Spleen (tissue), 7 donors: ENCODE measurements around the gene CABP4.

Experiments
- POLR2AphosphoS5 ChIP-seq, 3 donors: sonication (generic); formaldehyde crosslinking; IDR thresholded peaks; one replicate each; pipeline ENCODE4 v1.5.1; 2017; ENCODE audit warnings: antibody characterized with exemption in 3 of 3
- TF ChIP-seq, protein P1 (sequence below), 11 experiments: fragments of 200-600 bp in 7 of 11; fragments of 450-650 bp in 4 of 11; sonication (generic) in 4 of 11; IDR thresholded peaks in 8 of 11; conservative IDR thresholded peaks in 3 of 11; 1 replicate in 7 of 11; 2 replicates in 4 of 11; pipeline versions ENCODE4 v1.4.0 to v1.8.0; 2016 to 2021; ENCODE audit warnings: antibody characterized with exemption in 11 of 11, inconsistent platforms in 4 of 11, mild to moderate bottlenecking in 1 of 11
- donor health status: DM: no; HTN: no; CAD: no; lungs with moderate emphysema.
- donor health status: DM: no; HTN: no; CAD: no.
- donor health status: DM: no; HTN: no; CAD: no.

DNA sequence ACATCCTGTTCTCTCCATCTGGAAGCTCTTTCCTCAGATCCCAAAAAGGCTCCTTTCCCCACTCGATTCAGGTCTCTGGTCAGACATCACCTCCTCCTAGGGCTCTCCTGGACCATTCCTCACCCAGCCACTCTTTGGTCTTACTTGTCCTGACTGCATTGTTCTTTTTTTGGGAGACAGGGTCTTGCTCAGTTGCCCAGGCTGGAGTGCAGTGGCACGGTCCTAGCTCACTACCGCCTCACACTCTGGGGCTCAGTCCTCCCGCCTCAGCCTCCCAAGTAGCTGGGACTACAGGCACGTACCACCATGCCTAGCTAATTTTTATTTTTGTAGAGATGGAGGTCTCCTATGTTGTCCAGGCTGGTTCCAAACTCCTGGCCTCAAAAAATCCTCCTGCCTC lies 9.6 kb upstream of the CABP4 start:
- TF ChIP-seq POLR2AphosphoS5 (IDR thresholded peaks at IDR 0.05), result no peak
- TF ChIP-seq, protein P1, sequence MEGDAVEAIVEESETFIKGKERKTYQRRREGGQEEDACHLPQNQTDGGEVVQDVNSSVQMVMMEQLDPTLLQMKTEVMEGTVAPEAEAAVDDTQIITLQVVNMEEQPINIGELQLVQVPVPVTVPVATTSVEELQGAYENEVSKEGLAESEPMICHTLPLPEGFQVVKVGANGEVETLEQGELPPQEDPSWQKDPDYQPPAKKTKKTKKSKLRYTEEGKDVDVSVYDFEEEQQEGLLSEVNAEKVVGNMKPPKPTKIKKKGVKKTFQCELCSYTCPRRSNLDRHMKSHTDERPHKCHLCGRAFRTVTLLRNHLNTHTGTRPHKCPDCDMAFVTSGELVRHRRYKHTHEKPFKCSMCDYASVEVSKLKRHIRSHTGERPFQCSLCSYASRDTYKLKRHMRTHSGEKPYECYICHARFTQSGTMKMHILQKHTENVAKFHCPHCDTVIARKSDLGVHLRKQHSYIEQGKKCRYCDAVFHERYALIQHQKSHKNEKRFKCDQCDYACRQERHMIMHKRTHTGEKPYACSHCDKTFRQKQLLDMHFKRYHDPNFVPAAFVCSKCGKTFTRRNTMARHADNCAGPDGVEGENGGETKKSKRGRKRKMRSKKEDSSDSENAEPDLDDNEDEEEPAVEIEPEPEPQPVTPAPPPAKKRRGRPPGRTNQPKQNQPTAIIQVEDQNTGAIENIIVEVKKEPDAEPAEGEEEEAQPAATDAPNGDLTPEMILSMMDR (IDR thresholded peaks at IDR 0.05 in 8 of 11, conservative IDR thresholded peaks at IDR 0.05 in 3 of 11), result no peak
